KMS-11 (cell line): ENCODE measurements around the gene KANK2.

Experiments
- H2AFZ ChIP-seq: fragments of 200-600 bp; sonication (generic); 2 replicates; pipeline ENCODE4 v1.6.1; 2016; ENCODE audit warnings: antibody characterized with exemption, mixed run types, low read depth
- H3K27ac ChIP-seq: fragments of 200-600 bp; sonication (generic); 2 replicates; pipeline ENCODE4 v1.6.1; 2016; ENCODE audit warnings: mild to moderate bottlenecking, mixed run types
- H3K27me3 ChIP-seq: fragments of 200-600 bp; sonication (generic); 2 replicates; pipeline ENCODE4 v1.6.1; 2017; ENCODE audit warnings: mild to moderate bottlenecking, low read depth, mixed run types, moderate library complexity; ENCODE audit not compliant: insufficient read depth
- H3K36me3 ChIP-seq: fragments of 200-600 bp; sonication (generic); 2 replicates; pipeline ENCODE4 v1.6.1; 2017; ENCODE audit warnings: mild to moderate bottlenecking, mixed run types; ENCODE audit not compliant: insufficient read depth
- H3K4me1 ChIP-seq: fragments of 200-600 bp; sonication (generic); 2 replicates; pipeline ENCODE4 v1.6.1; 2016; ENCODE audit warnings: mild to moderate bottlenecking, low read depth, mixed run types; ENCODE audit not compliant: poor library complexity, severe bottlenecking
- H3K4me2 ChIP-seq: fragments of 200-600 bp; sonication (generic); 2 replicates; pipeline ENCODE4 v1.7.0; 2016; ENCODE audit warnings: mild to moderate bottlenecking, mixed run types
- H3K4me3 ChIP-seq: fragments of 200-600 bp; sonication (generic); IDR thresholded peaks from 2 replicates; pipeline ENCODE4 v1.6.1; 2017; ENCODE audit warnings: low read depth, low read length, mixed read lengths; ENCODE audit not compliant: insufficient read depth
- H3K79me2 ChIP-seq: fragments of 200-600 bp; sonication (generic); 2 replicates; pipeline ENCODE4 v1.6.1; 2016; ENCODE audit warnings: low read depth, mixed run types; ENCODE audit not compliant: insufficient read depth
- H3K9ac ChIP-seq: fragments of 200-600 bp; sonication (generic); 2 replicates; pipeline ENCODE4 v1.6.1; 2016; ENCODE audit warnings: mild to moderate bottlenecking, mixed run types
- H4K20me1 ChIP-seq: fragments of 200-600 bp; sonication (generic); 2 replicates; pipeline ENCODE4 v1.6.1; 2016; ENCODE audit warnings: mild to moderate bottlenecking, mixed run types; ENCODE audit not compliant: insufficient read depth
- TF ChIP-seq, protein P1 (sequence below): fragments of 200-600 bp; sonication (generic); conservative IDR thresholded peaks from 2 replicates; pipeline ENCODE4 v1.6.1; 2017; ENCODE audit warnings: low read depth, mild to moderate bottlenecking, antibody characterized with exemption, low read length, moderate library complexity, mixed read lengths

KANK2 gene

DNA sequence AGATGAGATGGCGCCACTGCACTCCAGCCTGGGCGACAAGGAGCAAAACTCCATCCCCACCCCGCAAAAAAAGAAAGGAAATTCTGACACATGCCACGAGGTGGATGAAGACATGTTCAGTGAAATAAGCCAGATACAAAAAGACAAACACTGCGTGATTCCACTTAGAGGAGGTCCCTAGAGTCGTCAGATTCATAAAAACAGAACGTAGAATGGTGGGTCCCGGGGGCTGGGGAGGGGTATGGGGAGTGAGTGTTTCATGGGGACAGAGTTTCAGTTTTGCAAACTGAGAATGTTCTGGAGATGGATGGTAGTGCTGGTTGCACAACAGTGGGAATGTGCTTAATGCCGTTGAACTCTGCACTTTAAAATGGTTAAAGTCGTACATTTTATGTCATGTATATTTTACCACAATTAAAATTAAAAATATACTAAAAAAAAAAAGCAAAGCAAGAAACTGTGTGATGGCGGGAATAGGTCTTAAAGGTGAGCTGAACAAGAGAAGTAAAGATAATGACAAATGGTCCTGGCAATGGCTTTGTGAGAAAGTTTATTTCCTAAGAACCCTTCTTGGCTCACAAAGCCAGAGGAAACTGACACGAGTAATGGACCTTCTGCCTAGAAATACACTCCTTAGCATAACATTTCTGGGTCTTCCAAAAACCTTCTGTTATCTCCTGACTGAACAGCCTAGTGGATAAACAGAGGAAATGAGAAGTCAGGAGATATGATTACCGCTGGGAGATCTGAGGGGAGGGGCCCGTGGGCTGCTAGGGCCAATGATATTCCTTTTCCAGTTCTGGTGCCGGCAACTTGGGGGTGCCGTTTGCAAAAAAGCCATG lies 37.5 kb downstream of the KANK2 start:
- H3K4me1 ChIP-seq = peaks cover 4% of the 10 kb centered on the region

DNA sequence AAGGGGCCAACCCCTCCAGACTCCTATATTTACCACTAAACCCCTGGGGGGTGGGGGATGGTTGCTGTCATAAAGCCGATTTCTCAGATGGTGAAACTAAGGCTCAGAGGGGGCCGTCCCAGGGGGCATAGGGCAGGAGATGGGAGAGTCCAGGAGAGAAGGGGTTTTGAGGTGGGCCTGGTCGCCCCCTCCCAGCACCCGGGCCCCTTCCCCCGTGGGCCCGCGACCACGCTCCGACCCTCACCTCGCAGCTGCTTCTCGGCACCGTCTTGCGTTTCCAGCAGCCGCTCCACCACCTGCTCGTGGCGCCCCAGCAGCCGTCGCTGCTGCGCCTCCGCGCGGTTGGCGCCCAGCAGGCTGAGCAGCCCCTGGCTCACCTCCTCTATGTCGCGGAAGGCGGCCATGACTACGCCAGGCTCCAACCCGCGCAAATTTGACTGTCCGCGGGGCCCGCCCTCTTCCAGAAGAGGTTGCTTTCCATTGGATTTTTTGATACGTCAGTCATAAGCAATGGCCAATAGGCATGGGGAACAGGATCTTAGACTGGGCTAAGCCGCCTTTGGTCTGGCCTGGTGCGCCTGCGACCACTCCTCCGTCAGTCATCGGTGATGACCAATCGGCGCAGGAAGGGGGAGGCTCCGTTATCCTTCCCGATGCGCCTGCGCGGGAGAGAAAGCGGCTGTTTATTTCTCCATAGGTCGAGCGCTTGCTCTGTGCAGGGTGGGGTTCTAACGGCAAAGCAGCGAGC lies 41.8 kb downstream of the KANK2 start, which contains the start of gene SPC24:
Gene SPC24 (minus strand): TSS at position 410 of the 748 bp plus-strand sequence. CDS start 6 bp downstream, at position 404.
- Histone ChIP-seq H3K4me1 (peaks cover 13% of the 10 kb centered on the region), H3K4me3 (no peak within 1 kb of the TSS), H2AFZ (peak within 1 kb of the TSS; percentile 85), H3K9ac (peak within 1 kb of the TSS; percentile 81), H3K79me2 (peaks cover 42% of the 10 kb centered on the region), H4K20me1 (no peaks in the 10 kb centered on the region), H3K4me2 (peak within 1 kb of the TSS; percentile 77), H3K36me3 (no peaks in the 10 kb centered on the region), H3K27ac (peak within 1 kb of the TSS; percentile 42), H3K27me3 (no peaks in the 10 kb centered on the region)
- TF ChIP-seq, protein P1, sequence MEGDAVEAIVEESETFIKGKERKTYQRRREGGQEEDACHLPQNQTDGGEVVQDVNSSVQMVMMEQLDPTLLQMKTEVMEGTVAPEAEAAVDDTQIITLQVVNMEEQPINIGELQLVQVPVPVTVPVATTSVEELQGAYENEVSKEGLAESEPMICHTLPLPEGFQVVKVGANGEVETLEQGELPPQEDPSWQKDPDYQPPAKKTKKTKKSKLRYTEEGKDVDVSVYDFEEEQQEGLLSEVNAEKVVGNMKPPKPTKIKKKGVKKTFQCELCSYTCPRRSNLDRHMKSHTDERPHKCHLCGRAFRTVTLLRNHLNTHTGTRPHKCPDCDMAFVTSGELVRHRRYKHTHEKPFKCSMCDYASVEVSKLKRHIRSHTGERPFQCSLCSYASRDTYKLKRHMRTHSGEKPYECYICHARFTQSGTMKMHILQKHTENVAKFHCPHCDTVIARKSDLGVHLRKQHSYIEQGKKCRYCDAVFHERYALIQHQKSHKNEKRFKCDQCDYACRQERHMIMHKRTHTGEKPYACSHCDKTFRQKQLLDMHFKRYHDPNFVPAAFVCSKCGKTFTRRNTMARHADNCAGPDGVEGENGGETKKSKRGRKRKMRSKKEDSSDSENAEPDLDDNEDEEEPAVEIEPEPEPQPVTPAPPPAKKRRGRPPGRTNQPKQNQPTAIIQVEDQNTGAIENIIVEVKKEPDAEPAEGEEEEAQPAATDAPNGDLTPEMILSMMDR = no peak

More for the DNA sequence above, 37.5 kb downstream of the KANK2 start:
- H3K79me2 ChIP-seq = peaks cover 8% of the 10 kb centered on the region
- no peak overlapping the region for H2AFZ ChIP-seq
- no peaks in the 10 kb centered on the region for H3K27me3 ChIP-seq
- H3K27ac ChIP-seq = no peak overlapping the region
- TF ChIP-seq, protein P1 = no peak
- H3K9ac ChIP-seq = no peak overlapping the region
- H4K20me1 ChIP-seq = no peaks in the 10 kb centered on the region
- H3K4me3 ChIP-seq = no peak overlapping the region
- no peak overlapping the region for H3K4me2 ChIP-seq
- H3K36me3 ChIP-seq = no peaks in the 10 kb centered on the region

DNA sequence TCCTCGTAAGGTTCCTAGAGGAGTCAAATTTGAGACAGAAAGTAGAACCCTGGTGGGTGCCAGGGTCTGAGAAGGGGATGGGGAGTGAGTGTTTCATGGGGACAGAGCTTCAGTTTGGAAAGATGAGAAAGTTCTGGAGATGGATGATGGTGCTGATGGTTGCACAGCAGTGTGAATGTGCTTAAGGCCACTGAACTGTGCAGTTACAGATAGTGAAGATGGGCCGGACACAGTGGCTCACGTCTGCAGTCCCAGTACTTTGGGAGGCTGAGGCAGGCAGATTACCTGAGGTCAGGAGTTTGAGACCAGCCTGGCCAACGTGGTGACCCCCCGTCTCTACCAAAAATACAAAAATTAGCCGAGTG lies 42.7 kb downstream of the KANK2 start:
- Histone ChIP-seq H3K27ac (no peak overlapping the region), H4K20me1 (no peaks in the 10 kb centered on the region), H3K4me2 (peak overlapping the region; percentile 77), H3K4me1 (peaks cover 13% of the 10 kb centered on the region), H3K27me3 (no peaks in the 10 kb centered on the region), H3K79me2 (peaks cover 42% of the 10 kb centered on the region), H3K36me3 (no peaks in the 10 kb centered on the region), H3K4me3 (no peak overlapping the region), H3K9ac (peak overlapping the region; percentile 81; the same call in 1 of the 2 replicates), H2AFZ (no peak overlapping the region)
- TF ChIP-seq, protein P1 = no peak

DNA sequence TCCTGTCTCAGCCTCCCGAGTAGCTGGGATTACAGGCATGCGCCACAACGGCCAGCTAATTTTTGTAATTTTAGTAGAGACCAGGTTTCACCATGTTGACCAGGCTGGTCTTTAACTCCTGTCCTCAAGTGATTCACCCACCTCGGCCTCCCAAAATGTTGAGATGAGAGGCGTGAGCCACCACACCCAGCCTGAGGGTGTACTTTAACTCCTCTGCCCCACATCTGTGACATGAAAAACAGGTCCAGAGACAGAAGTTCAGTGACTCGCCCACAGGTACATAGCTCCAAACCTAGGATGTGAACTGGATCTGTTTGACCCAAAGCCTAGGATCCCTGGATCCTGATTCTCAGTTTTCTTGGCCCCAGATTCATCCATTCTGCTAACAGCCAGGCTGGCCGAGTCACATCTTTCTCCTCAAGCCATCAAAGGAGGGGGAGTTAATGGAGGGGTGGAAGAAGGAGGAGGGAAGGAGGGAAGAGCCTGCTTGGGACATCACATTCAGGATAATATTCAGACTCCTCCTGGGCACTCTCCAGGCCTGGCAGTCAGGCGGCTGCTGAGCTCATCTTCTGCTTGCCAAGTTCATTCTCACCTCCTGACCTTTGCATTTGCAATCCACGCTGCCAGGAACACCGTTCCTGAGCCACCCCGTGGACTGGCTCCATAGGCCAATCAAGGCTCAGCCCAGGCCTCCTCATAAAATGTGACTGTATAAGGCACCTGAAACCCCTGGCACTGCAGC lies 44.9 kb downstream of the KANK2 start:
- Histone ChIP-seq H4K20me1 (no peaks in the 10 kb centered on the region), H3K4me3 (no peak overlapping the region), H3K27me3 (no peaks in the 10 kb centered on the region), H3K36me3 (no peaks in the 10 kb centered on the region), H3K4me2 (no peak overlapping the region), H3K9ac (no peak overlapping the region), H3K27ac (no peak overlapping the region), H3K79me2 (peaks cover 46% of the 10 kb centered on the region), H3K4me1 (peaks cover 13% of the 10 kb centered on the region), H2AFZ (no peak overlapping the region)
- TF ChIP-seq, protein P1 = no peak
